ENCODE results near the gene ACLY.

Gene ACLY

DNA sequence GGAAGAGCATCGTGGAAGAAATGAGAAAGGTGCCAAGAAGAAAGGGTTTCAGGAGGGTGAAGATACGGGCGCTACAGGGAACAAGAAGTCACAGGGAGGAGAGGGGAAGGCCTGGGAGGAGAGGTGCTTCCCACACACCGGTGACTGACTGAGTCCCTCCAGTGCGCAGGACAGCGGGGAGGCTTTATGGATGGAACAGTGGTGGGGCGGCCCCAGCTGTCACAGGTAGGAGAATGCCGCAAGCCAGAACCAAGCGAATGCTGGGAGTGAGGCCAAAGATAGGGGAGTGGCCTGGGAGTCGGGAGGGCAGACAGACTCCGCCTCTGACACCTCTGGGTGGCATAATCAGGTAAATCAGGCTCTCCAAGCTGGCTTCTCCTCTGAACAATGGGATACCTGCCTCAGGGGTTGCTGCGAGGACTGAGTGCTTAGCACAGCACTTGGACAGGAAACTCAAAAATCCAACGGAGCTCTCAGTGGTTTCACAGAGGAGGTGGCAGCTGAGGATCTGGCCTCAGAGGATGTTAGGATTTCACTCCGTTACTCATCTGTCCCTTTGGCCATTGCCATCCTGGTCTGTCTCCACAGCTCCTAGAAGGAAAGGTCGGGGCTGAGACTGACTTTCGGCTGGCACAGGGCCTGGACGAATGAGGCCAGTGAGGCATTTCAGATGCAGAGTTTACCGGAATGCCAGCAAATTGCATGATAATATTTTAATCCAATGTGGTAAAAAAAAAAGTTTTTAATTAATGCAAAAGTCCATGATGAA, 47.1 kb upstream of the ACLY start:
- TF ChIP-seq, protein P1, sequence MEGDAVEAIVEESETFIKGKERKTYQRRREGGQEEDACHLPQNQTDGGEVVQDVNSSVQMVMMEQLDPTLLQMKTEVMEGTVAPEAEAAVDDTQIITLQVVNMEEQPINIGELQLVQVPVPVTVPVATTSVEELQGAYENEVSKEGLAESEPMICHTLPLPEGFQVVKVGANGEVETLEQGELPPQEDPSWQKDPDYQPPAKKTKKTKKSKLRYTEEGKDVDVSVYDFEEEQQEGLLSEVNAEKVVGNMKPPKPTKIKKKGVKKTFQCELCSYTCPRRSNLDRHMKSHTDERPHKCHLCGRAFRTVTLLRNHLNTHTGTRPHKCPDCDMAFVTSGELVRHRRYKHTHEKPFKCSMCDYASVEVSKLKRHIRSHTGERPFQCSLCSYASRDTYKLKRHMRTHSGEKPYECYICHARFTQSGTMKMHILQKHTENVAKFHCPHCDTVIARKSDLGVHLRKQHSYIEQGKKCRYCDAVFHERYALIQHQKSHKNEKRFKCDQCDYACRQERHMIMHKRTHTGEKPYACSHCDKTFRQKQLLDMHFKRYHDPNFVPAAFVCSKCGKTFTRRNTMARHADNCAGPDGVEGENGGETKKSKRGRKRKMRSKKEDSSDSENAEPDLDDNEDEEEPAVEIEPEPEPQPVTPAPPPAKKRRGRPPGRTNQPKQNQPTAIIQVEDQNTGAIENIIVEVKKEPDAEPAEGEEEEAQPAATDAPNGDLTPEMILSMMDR (IDR thresholded peaks at IDR 0.05; ENCODE audit: insufficient read depth, low read length, poor library complexity, severe bottlenecking): no peak
- Histone ChIP-seq H3K27me3 (replicated peaks; ENCODE audit: control insufficient read depth, insufficient read depth, low read length) (no peaks in the 10 kb centered on the region), H3K36me3 (ENCODE audit: control insufficient read depth, insufficient read depth, low read length) (peaks cover 7% of the 10 kb centered on the region), H3K4me3 (replicated peaks; ENCODE audit: low read depth, low read length) (peak overlapping the region; percentile 55)
- peak; percentile 62 for DNase-seq (ENCODE audit: extremely low read depth, insufficient read length)

DNA sequence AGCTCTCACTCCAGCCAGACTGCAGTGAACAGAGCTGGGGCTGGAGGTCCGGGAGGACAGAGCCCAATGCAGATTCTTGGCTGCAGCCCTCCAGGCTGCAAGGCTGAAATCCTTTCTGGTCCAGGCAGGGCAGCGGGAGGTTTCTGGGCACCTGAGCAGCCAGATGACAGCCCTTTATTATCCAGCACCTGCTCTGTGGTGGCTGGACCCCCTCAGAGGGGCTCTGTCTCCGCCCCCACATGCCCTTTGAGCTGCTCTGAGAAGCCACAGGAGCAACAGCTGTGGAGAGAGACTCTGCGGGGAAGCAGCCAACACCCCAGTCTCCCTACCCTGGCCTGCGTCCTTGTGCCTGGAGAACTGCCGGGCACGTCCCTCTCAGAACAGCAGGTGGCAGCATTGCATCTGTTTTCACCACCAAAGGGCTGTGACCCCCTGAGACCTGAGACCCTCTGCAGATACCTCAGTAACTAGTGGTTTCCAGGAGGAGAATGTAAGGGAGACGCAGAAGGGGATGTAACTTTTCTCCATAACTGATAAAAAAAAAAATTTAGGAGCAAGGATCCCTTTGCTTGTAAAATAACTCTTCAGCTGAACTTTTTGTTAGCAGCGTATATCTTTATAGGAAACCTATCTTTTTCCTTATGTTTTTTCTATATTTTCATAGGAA, 44.1 kb upstream of the ACLY start:
- Histone ChIP-seq H3K27me3 (replicated peaks; ENCODE audit: control insufficient read depth, insufficient read depth, low read length) (no peaks in the 10 kb centered on the region), H3K36me3 (ENCODE audit: control insufficient read depth, insufficient read depth, low read length) (no peaks in the 10 kb centered on the region; the same call in 1 of the 2 replicates), H3K4me3 (replicated peaks; ENCODE audit: low read depth, low read length) (no peak overlapping the region)
- peak; percentile 33 for DNase-seq (ENCODE audit: extremely low read depth, insufficient read length)
- TF ChIP-seq, protein P1 (IDR thresholded peaks at IDR 0.05; ENCODE audit: insufficient read depth, low read length, poor library complexity, severe bottlenecking): peak; percentile 85

DNA sequence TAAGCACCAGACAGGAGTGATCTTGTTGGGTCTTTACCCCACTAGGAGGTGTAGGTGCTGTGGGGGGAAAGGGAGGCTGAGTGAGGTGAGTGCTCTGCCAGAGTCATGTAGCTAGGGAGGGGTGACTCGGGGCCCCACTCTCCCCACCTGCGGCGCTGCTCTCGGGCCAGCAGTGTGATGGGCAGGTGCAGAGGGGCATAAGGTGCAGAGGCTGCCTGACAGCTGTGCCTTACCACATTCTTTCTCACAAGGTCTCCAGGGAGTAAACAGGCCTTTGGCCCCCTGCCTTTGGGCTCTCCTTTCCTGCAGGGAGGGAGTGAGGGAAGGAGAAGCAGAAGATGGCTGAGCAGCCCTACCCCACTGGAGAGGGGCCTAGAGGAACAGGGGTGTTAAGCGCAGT, 43.4 kb upstream of the ACLY start:
- TF ChIP-seq, protein P1 (IDR thresholded peaks at IDR 0.05; ENCODE audit: insufficient read depth, low read length, poor library complexity, severe bottlenecking): no peak
- DNase-seq (ENCODE audit: extremely low read depth, insufficient read length): no peak
- Histone ChIP-seq H3K4me3 (replicated peaks; ENCODE audit: low read depth, low read length) (no peak overlapping the region), H3K27me3 (replicated peaks; ENCODE audit: control insufficient read depth, insufficient read depth, low read length) (no peaks in the 10 kb centered on the region), H3K36me3 (ENCODE audit: control insufficient read depth, insufficient read depth, low read length) (no peaks in the 10 kb centered on the region)

DNA sequence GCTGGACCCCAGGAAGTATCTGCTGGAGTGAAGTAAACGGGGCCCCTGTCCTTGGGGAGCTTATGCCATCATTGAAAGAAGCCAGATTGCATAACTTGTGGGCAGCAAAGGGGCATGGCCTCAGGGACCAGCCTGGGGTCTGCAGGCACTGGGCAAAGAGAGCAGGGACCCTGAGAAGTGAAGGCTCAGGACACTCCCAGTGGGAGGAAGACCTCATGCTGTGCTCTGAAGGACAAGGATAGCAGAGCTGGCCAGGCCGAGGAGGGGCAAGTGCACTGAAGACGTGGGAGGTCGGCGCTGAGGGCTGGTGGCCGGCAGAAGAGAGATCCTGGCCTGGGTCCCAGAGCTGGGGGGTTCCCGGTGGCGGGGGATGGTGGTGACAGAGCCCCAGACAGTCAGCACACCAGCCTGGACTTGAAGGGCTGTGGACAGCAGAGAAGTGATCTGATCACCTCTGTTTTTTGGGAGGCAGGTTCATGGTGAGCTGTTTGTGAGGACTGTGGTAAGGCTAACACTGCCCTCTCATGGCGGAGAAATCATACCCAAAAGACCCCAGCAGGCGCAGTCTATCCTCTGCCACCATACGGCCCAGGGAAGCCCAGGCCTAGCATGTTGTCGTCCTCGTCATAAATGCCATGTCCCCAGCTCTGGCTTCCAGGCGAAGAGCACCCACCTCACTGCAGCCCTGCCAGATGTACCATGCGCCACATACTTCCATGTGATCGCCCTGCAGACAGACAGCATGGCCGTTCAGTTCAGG, 40.8 kb upstream of the ACLY start:
- TF ChIP-seq, protein P1 (IDR thresholded peaks at IDR 0.05; ENCODE audit: insufficient read depth, low read length, poor library complexity, severe bottlenecking): peak; percentile 49
- Histone ChIP-seq H3K27me3 (replicated peaks; ENCODE audit: control insufficient read depth, insufficient read depth, low read length) (no peaks in the 10 kb centered on the region), H3K36me3 (ENCODE audit: control insufficient read depth, insufficient read depth, low read length) (no peaks in the 10 kb centered on the region), H3K4me3 (replicated peaks; ENCODE audit: low read depth, low read length) (no peak overlapping the region)
- DNase-seq (ENCODE audit: extremely low read depth, insufficient read length): no peak

DNA sequence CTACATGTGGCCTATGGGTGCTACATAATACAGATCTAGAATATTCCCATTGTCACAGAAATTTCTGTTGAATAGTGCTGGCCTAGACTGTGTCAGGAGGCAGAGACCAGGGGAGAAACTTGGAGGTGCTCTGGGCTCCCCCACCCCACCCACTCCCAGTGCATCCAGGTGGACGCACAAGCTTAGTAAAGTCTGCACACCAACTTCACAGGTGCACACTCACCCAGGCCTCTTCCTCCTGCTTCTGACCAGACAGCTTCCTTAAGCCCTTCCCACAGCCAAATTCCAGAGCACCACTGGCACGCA, 40.2 kb upstream of the ACLY start:
- DNase-seq (ENCODE audit: extremely low read depth, insufficient read length): no peak
- TF ChIP-seq, protein P1 (IDR thresholded peaks at IDR 0.05; ENCODE audit: insufficient read depth, low read length, poor library complexity, severe bottlenecking): no peak
- H3K27me3 ChIP-seq (replicated peaks; ENCODE audit: control insufficient read depth, insufficient read depth, low read length): no peaks in the 10 kb centered on the region
- no peak overlapping the region for H3K4me3 ChIP-seq (replicated peaks; ENCODE audit: low read depth, low read length)
- H3K36me3 ChIP-seq (ENCODE audit: control insufficient read depth, insufficient read depth, low read length): no peaks in the 10 kb centered on the region

Measured in GM06990 (cell line).